CD4-positive, alpha-beta T cell treated with Interleukin-2 at 100 ng/mL for 4 hours (primary cell): ENCODE results near the gene ZNF892.
"Not testable (repeated sequence)": the region's sequence is repeated elsewhere in the genome, so short reads cannot be mapped to it uniquely, and the experiment has no call there.

ENCODE experiments used
- DNase-seq: peaks from one replicate; pipeline ENCODE4 v3.0.0-alpha.2; 2020; ENCODE audit warnings: low spot score

The ZNF892 gene

DNA sequence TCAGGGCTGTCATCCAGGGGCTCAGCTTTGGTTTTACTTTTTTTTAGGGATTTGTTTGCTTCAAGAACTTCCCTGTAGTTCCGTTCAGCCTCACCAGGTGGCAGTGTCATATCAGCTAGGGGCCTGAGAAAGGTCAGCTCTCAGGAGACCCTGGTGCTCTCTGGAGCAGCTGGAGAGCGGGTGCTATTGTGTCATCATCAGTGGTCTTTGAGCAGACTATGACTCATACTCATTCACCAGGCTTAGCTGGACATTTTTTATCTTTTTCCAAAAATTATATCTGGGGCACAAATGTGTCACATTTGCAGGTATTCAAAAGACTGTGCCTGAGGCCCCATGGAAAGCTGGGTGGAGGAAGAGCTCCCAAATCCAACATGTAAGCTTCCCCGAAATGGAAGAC, 24.4 kb downstream of the ZNF892 start:
- DNase-seq = no peak

DNA sequence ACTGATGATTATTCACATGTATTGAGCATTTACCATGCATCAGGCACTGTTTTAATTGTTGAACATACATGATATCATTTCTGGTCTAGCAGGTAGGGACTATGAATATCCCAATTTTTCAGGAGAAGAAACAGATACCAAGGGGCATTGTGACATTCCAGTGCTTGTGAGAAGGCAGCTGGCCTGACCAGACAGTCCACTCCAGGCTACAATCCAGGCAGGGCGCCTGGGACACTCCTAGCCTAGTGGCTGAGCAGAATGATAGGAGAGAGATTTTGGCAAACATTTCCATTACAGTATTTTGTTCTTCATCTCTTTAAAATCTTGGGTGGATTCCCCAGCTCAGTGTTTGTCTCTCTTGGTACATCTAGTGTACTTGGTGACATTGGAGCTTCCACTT, 24.9 kb downstream of the ZNF892 start:
- DNase-seq = no peak

DNA sequence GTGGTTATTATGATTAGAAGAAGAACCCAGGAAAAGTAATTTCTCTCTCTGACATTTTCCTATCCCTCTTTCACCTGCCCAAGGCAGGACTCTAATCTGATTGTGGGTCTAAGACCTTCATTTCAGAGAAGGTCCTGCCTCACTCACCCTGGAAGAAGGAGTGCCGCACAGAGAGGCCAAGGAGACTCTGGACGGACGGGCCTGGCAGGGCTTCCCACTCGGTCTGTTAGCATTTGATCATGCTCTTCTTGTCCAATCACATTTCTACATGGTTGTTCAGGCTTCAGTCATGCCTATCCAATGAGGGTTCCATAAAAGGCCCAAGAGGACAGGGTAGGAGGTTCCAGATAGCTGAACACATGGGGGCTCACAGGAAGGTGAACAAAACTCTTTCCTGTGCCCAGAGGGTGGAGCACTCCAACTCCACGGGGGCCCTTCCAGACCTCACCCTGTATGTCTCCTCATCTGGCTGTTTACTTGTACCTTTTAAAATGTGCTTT, 27.0 kb downstream of the ZNF892 start:
- DNase-seq = no peak

DNA sequence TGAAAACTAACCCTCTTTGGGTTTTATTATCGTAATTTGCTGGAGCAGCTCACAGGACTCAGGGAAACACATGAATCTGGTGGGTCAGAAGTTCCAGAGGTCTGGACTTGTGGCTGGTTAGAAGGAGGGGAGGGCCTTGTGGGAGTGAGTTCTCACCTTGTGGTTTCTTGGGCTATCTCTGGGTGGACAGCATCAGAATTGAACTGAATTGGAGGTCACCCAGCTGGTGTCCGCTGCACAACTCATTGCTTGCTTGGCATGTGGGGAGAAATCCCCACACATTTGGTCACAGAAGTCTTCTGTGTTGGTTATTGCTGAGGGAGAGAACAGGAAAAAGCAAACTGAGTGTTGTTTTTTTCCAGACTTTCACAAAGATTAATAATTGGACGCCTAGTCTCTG, 27.5 kb downstream of the ZNF892 start:
- no peak for DNase-seq

DNA sequence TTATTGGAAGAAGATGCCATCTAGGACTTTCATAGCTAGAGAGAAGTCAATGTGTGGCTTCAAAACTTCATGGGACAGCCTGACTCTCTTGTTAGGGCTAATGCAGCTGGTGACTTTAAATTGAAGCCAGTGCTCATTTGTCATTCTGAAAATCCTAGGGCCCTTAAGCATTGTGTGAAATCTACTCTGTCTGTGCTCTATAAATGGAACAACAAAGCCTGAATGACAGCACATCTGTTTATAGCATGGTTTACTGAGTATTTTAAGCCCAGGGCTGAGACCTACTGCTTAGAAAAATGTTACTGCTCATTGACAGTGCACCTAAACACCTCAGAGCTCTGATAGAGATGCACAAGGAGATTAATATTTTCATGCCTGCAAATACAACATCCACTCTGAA, 30.8 kb downstream of the ZNF892 start:
- no peak for DNase-seq

DNA sequence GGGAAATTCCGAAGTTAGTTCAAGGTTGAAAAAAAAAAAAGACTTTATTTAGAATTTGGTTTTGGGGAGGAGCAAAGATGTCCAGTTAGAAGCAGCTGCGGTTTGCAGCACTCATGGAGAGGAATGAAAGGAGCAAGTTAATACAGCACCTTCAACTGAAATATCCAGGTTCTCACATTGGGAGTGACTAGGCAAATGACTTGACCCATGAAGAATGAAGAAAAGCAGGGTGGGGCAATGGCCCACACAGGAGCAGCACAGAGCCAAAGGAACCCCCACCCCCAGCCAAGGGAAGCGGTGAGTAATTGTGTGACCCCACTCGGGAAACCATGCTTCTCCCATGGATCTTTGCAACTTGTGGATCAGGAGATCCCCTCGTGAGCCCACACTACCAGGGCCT, 32.8 kb downstream of the ZNF892 start:
- no peak for DNase-seq

DNA sequence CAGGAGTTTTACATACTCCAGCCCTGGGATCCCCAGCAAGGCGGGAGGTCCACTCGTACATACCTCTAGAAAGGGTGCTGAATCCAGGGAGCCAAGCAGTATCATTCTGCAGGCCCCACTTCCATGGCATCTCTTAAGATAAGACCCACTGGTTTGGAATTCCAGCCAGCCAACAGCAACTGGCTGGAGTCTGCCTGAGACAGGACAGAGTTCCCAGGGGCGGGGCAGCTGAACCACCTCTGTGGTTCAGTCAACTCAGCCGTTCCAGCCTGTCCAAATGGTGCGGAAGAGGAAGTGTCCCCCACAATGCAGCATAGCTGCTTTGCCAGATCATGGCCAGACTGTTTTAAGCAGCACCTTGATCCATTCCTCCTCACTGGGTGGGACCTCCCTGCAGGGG, 33.2 kb downstream of the ZNF892 start:
- DNase-seq = no peak

DNA sequence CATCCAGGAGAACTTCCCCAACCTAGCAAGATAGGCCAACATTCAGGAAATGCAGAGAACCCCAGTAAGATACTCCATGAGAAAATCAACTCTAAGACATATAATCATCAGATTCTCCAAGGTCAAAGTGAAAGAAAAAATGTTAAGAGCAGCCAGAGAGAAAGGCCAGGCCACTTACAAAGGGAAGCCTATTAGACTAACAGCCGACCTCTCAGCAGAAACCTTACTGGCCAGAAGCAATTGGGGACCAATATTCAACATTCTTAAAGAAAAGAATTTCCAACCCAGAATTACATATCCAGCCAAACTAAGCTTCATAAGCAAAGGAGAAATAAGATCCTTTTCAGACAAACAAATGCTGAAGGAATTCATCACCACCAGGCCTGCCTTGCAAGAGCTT, 34.8 kb downstream of the ZNF892 start:
- not testable (repeated sequence) for DNase-seq
